ENCODE results near the gene PCBP2. TPM values are rescaled to one million over a fixed set of nuclear protein-coding genes. Genes with fewer than 3 reads are reported as not detected.

Gene PCBP2
- total and polyA plus RNA-seq, 2 donors (not counting 3 experiments of a cell fraction or from before 2014, with no cell fraction given), result 526 to 995 TPM

- no TSS peak for BruUV-seq (replicated peaks)
- dilution Hi-C loops (cut with MboI; ENCODE audit: extremely low pct_ligation_motif_present, low sequenced_read_pairs), result no loop called here
- H3K9me3 ChIP-seq (replicated peaks; ENCODE audit: control insufficient read depth, insufficient read depth, low read length), result no peaks in the 10 kb centered on the region
- peaks cover 0 to 3% of the 10 kb centered on the region in 2 experiments for H3K36me3 ChIP-seq (ENCODE audit: control insufficient read depth in 2 of 2, extremely low read depth in 1 of 2, insufficient read depth in 2 of 2, low read length in 2 of 2)
- H4K20me1 ChIP-seq (replicated peaks; ENCODE audit: control insufficient read depth, extremely low read depth, insufficient read depth, low read length), result no peaks in the 10 kb centered on the region
- intact Hi-C loops (cut with micrococcal nuclease), result no loop called here
- no peak overlapping the region for H3K9ac ChIP-seq (replicated peaks; ENCODE audit: extremely low read depth, insufficient read depth, low read length)
- DNase-seq (ENCODE audit: low read depth, low spot score) (no peak), FAIRE-seq (no peak)
- no peaks in the 10 kb centered on the region for H3K9me1 ChIP-seq (replicated peaks; ENCODE audit: control insufficient read depth, extremely low read depth, insufficient read depth, low read length)
- H2AFZ ChIP-seq (ENCODE audit: low read depth, low read length), result no peak overlapping the region
- no peak overlapping the region for H3K4me3 ChIP-seq (replicated peaks in 1 of 3; ENCODE audit: insufficient read depth in 1 of 3, low read depth in 1 of 3, low read length in 3 of 3)
- H3K4me1 ChIP-seq (ENCODE audit: control insufficient read depth, extremely low read depth, insufficient read depth, low read length), result no peaks in the 10 kb centered on the region
- no peaks in the 10 kb centered on the region for H3K27me3 ChIP-seq (ENCODE audit: control insufficient read depth in 2 of 2, insufficient read depth in 2 of 2, low read length in 2 of 2)
- ChIA-PET POLR2A (no interaction called here), CTCF (no interaction called here)
- H3K4me2 ChIP-seq (ENCODE audit: insufficient read depth, low read length), result no peak overlapping the region
- no peak overlapping the region for H3K27ac ChIP-seq (ENCODE audit: insufficient read depth, low read depth, low read length)
- TF ChIP-seq EZH2 (IDR thresholded peaks at IDR 0.05; ENCODE audit: borderline replicate concordance, low read depth, low read length, severe bottlenecking) (no peak), POLR2AphosphoS5 (IDR thresholded peaks at IDR 0.05; ENCODE audit: insufficient read depth, low read depth, low read length) (no peak), MYC (IDR thresholded peaks at IDR 0.05; ENCODE audit: low read depth, low read length) (no peak), CTCF (IDR thresholded peaks at IDR 0.05; ENCODE audit: extremely low read depth in 1 of 2, insufficient read depth in 1 of 2, low read depth in 1 of 2, low read length in 2 of 2) (no peak), JUN (IDR thresholded peaks at IDR 0.05; ENCODE audit: borderline replicate concordance, insufficient read depth, insufficient read length, low read depth) (no peak), POLR2A (IDR thresholded peaks at IDR 0.05; ENCODE audit: low read depth, low read length) (no peak), GATA2 (IDR thresholded peaks at IDR 0.05; ENCODE audit: insufficient read depth, insufficient read length, low read depth, low read length) (no peak), FOS (IDR thresholded peaks at IDR 0.05; ENCODE audit: borderline replicate concordance, insufficient read depth, low read length) (no peak)
- TF ChIP-seq, protein P1, sequence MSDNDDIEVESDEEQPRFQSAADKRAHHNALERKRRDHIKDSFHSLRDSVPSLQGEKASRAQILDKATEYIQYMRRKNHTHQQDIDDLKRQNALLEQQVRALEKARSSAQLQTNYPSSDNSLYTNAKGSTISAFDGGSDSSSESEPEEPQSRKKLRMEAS (IDR thresholded peaks at IDR 0.05; ENCODE audit: insufficient read depth, insufficient read length), result no peak
- H3K79me2 ChIP-seq (ENCODE audit: control insufficient read depth, insufficient read depth, low read length), result peaks cover 4% of the 10 kb centered on the region
These were observed 49.0 kb upstream of the PCBP2 start for GRCh38 chr12:53402871-53403270.

Measured in endothelial cell of umbilical vein (primary cell).